Fibroblast of villous mesenchyme (primary cell): Measurements from ENCODE around the gene FXYD4. TPM values are rescaled to one million over a fixed set of nuclear protein-coding genes. Genes with fewer than 3 reads are reported as not detected.

ENCODE experiments used
- DNase-seq: peaks from one replicate; pipeline ENCODE4 v3.0.0-alpha.2; 2010; ENCODE audit warnings: low read depth
- H3K4me3 ChIP-seq: 2 replicates; pipeline ENCODE4 v1.5.1; 2011; ENCODE audit warnings: low read depth, mild to moderate bottlenecking, low read length
- CTCF ChIP-seq: IDR thresholded peaks from 2 replicates; pipeline ENCODE4 v1.5.1; 2012; ENCODE audit warnings: low read depth, mild to moderate bottlenecking, low read length; ENCODE audit not compliant: insufficient read depth
- total RNA-seq: library from RNA; depleted of rRNA; stranded (reverse); fragments of >200 nt; gene quantifications from 2 replicates; pipeline ENCODE4 v1.2.3, GENCODE V29; 2012

Gene FXYD4
- total RNA-seq, 1 donor, result not detected

DNA sequence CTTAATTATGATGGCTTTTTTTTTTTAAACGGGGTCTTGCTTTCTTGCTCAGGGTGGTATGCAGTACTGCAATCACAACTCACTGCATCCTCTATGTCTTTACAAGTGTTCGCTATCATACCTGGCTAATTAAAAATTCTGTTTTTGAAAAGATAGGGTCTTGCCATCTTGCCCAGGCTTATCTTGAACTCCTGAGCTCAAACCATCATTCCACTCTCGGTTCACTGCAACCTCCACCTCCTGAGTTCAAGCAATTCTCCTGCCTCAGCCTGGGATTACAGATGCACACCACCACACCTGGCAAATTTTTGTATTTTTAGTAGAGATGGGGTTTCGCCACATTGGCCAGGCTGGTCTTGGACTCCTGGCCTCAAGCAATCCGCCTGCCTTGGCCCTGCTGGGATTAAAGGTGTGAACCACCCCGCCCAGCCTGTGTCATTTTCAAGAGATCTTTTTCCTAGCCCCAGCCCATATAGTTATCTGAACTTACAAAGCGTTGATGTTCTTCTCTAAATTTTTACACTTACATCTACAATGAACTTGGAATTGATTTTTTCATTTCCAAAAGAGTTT lies 31.5 kb downstream of the FXYD4 start:
- no peak overlapping the region for H3K4me3 ChIP-seq
- DNase-seq, result no peak
- TF ChIP-seq CTCF, result no peak

DNA sequence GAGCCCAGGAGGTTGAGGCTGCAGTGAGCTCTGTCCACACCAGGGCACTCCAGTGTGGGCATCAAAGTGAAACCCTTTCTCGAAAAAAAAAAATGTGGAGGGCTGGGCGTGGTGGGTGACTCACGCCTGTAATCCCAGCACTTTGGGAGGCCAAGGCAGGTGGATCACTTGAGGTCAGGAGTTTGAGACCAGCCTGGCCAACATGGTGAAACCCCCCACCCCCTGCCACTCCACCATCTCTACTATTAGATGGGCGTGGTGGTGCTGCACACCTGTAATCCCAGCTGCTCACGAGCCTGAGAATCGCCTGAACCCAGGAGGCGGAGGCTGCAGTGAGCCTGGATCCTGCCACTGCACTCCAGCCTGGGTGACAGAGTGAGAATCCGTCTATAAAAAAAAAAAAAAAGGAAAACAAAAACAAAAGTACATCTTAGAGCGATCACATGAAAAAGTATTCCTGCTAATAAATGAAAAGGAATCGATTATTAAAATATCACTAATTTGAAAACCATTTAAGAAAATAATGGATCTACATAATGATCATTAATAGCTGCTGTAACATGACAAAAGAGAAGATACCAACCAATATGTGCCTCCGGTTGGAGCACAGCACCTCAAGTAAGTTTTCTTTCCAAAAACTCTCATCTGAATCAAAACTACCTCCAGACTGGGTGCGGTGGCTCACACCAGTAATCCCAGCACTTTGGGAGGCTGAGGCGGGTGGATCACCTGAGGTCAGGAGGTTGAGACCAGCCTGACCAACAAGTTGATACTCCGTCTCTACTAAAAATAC lies 32.7 kb downstream of the FXYD4 start:
- H3K4me3 ChIP-seq, result peak overlapping the region; percentile 29
- no peak for TF ChIP-seq CTCF
- peak; percentile 36 for DNase-seq

GRCh38 chr10:43404704-43405084 lies 33.3 kb downstream of the FXYD4 start:
- DNase-seq, result no peak
- peak overlapping the region; percentile 29 for H3K4me3 ChIP-seq
- no peak for TF ChIP-seq CTCF

DNA sequence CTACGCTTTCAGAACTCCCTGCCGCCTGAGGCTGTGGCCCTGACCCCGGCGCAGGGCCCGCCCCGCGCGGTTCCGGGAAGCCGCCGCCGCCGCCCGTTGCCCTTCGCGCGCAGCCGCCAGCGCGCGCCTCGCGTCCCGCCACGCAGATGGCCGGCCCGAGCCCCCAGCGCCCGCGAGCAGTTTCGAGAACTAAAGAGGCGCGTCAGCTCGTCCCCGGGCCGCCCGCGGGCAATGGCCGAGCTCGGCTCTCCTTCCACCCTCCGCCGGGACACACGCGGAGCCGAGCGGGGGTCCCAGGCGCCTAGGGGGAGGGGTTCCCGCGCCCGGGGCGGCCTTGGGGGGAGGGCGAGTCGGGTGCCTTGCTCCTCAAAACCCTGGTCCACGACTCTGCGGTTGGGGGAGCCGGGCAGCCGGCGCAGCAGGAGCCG lies 35.7 kb downstream of the FXYD4 start:
- peak overlapping the region; percentile 83 for H3K4me3 ChIP-seq
- TF ChIP-seq CTCF, result no peak
- peak; percentile 63 for DNase-seq

- H3K4me3 ChIP-seq, result peak overlapping the region; percentile 83
- peak; percentile 95 for DNase-seq
- TF ChIP-seq CTCF, result peak; percentile 58
Measured at GRCh38 chr10:43407576-43408330, 36.3 kb downstream of the FXYD4 start.

- DNase-seq, result no peak
- H3K4me3 ChIP-seq, result peak overlapping the region; percentile 83
- TF ChIP-seq CTCF, result no peak
Measured at GRCh38 chr10:43408331-43408709, 36.9 kb downstream of the FXYD4 start.
